Common myeloid progenitor, CD34-positive (primary cell): Measurements from ENCODE around the gene SAP130.

Experiments used
- CTCF ChIA-PET: fragments of 350-600 bp; sonication (Branson Sonifier 250); formaldehyde crosslinking; loops from one replicate; lab custom pipeline; 2021; ENCODE audit warnings: antibody characterized with exemption; lab: Charles Lee
- POLR2A ChIA-PET: fragments of 350-600 bp; sonication (Branson Sonifier 250); formaldehyde crosslinking; loops from one replicate; lab custom pipeline; 2021; ENCODE audit warnings: antibody characterized with exemption; lab: Charles Lee
- DNase-seq, 3 donors: peaks; one replicate each; pipeline versions ENCODE4 v3.0.0 to v3.0.0-alpha.2; 2013
- H3K27ac ChIP-seq, 2 experiments: 1 replicate in 1 of 2; 2 replicates in 1 of 2; pipeline ENCODE4 v1.7.0; 2013; ENCODE audit warnings: inconsistent platforms in 2 of 2, low read length in 2 of 2, mild to moderate bottlenecking in 2 of 2, low read depth in 1 of 2, moderate library complexity in 1 of 2; ENCODE audit not compliant: severe bottlenecking in 2 of 2, insufficient read depth in 1 of 2, poor library complexity in 1 of 2
- H3K27me3 ChIP-seq, 5 experiments: replicated peaks in 2 of 5; 1 replicate in 3 of 5; 2 replicates in 2 of 5; pipeline versions ENCODE4 v1.6.1 to v1.7.0; 2013; ENCODE audit warnings: low read length in 4 of 5, mild to moderate bottlenecking in 2 of 5, moderate library complexity in 2 of 5, inconsistent platforms in 1 of 5; ENCODE audit not compliant: insufficient read depth in 5 of 5, control insufficient read depth in 4 of 5
- H3K36me3 ChIP-seq, 4 experiments: 1 replicate in 2 of 4; 2 replicates in 2 of 4; pipeline versions ENCODE4 v1.6.1 to v1.7.0; 2013; ENCODE audit warnings: low read length in 3 of 4, control low read depth in 1 of 4, mild to moderate bottlenecking in 1 of 4; ENCODE audit not compliant: control insufficient read depth in 4 of 4, insufficient read depth in 4 of 4
- H3K4me1 ChIP-seq, 4 experiments: 1 replicate in 3 of 4; 2 replicates in 1 of 4; pipeline versions ENCODE4 v1.6.1 to v1.7.1; 2013; ENCODE audit warnings: low read length in 3 of 4, mild to moderate bottlenecking in 3 of 4, control low read depth in 1 of 4, inconsistent platforms in 1 of 4, moderate library complexity in 1 of 4; ENCODE audit not compliant: control insufficient read depth in 4 of 4, insufficient read depth in 4 of 4; ENCODE audit errors: control extremely low read depth in 1 of 4
- H3K4me3 ChIP-seq, 7 experiments: 1 replicate in 4 of 7; 2 replicates in 3 of 7; pipeline versions ENCODE4 v1.5.1 to v1.7.0; 2013; ENCODE audit warnings: mild to moderate bottlenecking in 7 of 7, low read length in 6 of 7, moderate library complexity in 6 of 7, inconsistent platforms in 2 of 7, low read depth in 2 of 7, control low read depth in 1 of 7; ENCODE audit not compliant: insufficient read depth in 4 of 7, control insufficient read depth in 1 of 7; ENCODE audit errors: extremely low read depth in 1 of 7
- H3K9me3 ChIP-seq, 5 experiments: 1 replicate in 4 of 5; 2 replicates in 1 of 5; pipeline versions ENCODE4 v1.6.1 to v1.7.1; 2013; ENCODE audit warnings: low read length in 4 of 5, mild to moderate bottlenecking in 2 of 5, inconsistent platforms in 1 of 5, low read depth in 1 of 5, moderate library complexity in 1 of 5; ENCODE audit not compliant: control insufficient read depth in 4 of 5, insufficient read depth in 2 of 5; ENCODE audit errors: control extremely low read depth in 1 of 5
- WGBS: methylation state at CpG from one replicate; pipeline ENCODE4 v1.1.5; 2013; ENCODE audit not compliant: insufficient coverage; 5-methylcytosine and 5-hydroxymethylcytosine counted together

The SAP130 gene

GRCh38 chr2:128058114-128058513, 30.3 kb upstream of the SAP130 start:
- peaks cover 0 to 4% (median 0%) of the 10 kb centered on the region in 5 experiments for H3K9me3 ChIP-seq
- peaks cover 0 to 1% (median 0%) of the 10 kb centered on the region in 5 experiments for H3K27me3 ChIP-seq
- no peak for DNase-seq
- H3K36me3 ChIP-seq: no peaks in the 10 kb centered on the region
- no peak overlapping the region for H3K4me3 ChIP-seq
- H3K4me1 ChIP-seq: no peaks in the 10 kb centered on the region
- ChIA-PET POLR2A (no interaction called here), CTCF (interaction anchor here (1.0 kb wide), 1 partner anchor 8 kb away, joined by 3 read pairs; no protein-coding TSS in a partner anchor)
- WGBS: 100% methylated on average over 1 of the region's 2 CpGs
- no peak overlapping the region for H3K27ac ChIP-seq

DNA sequence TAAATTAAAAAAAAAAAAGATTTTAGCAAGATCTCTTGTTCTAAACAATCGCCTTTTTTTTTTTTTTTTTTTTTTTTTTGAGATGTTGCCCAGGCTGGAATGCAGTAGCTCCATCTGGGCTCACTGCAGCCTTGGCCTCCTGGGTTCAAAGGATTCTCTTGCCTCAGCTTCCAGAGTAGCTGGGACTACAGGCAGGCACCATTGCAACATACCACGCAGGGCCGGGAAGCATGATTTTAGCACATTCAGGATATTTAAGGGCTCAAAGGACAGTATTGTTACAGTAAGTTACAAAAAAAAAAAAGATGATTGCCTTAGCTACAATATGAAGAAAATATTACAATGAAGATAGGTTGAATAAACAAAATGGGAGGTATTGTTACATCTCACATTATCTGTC, 29.5 kb upstream of the SAP130 start:
- 80% methylated on average over 1 of the region's 3 CpGs for WGBS
- CTCF ChIA-PET: interaction anchor here (0.6 to 1.0 kb wide), 2 partner anchors 8 to 158 kb away, joined by 3 read pairs; no protein-coding TSS in a partner anchor

GRCh38 chr2:128054104-128054885, 26.4 kb upstream of the SAP130 start:
- Histone ChIP-seq H3K36me3 (no peaks in the 10 kb centered on the region), H3K27me3 (peaks cover 0 to 1% (median 0%) of the 10 kb centered on the region in 5 experiments), H3K9me3 (peaks cover 0 to 7% (median 2%) of the 10 kb centered on the region in 5 experiments), H3K4me3 (no peak overlapping the region), H3K27ac (no peak overlapping the region), H3K4me1 (no peaks in the 10 kb centered on the region)
- no peak for DNase-seq
- POLR2A ChIA-PET: interaction anchor here (0.5 kb wide), 1 partner anchor 509 kb away, joined by 3 read pairs; no protein-coding TSS in a partner anchor
- CTCF ChIA-PET: interaction anchor here (1.3 to 1.5 kb wide), 4 partner anchors 9 to 36 kb away, joined by 3 to 6 read pairs (median 4); partner anchors contain the start of gene UGGT1
- WGBS: 99% methylated on average over 9 of the region's 11 CpGs

More for the DNA sequence above, 29.5 kb upstream of the SAP130 start:
- H3K36me3 ChIP-seq: no peaks in the 10 kb centered on the region
- H3K27ac ChIP-seq: no peak overlapping the region
- no peak for DNase-seq
- no peaks in the 10 kb centered on the region for H3K4me1 ChIP-seq
- peaks cover 0 to 4% (median 0%) of the 10 kb centered on the region in 5 experiments for H3K9me3 ChIP-seq
- H3K27me3 ChIP-seq: peaks cover 0 to 1% (median 0%) of the 10 kb centered on the region in 5 experiments
- POLR2A ChIA-PET: no interaction called here
- no peak overlapping the region for H3K4me3 ChIP-seq

DNA sequence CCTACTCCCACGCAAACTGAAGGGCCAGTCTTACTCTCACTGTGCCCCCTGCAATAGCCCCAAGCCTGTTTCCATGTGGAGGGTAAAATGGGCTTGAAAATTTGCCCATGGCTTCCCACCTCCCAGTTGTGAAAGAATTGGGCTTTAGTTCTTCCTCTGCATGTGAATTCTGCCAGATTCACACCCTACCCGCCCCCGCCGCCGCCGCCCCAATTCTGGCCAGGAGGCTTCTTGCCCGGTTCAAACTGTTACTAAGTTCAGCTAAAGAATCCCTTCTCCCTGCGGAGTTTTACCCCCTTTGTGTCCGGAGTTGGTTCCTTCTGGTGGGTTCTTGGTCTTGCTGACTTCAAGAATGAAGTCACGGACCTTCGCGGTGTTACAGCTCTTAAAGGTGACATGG, 25.5 kb upstream of the SAP130 start:
- Histone ChIP-seq H3K36me3 (no peaks in the 10 kb centered on the region), H3K4me3 (no peak overlapping the region), H3K9me3 (peaks cover 0 to 7% (median 2%) of the 10 kb centered on the region in 5 experiments), H3K27me3 (peaks cover 0 to 1% (median 0%) of the 10 kb centered on the region in 5 experiments), H3K4me1 (no peaks in the 10 kb centered on the region), H3K27ac (no peak overlapping the region)
- DNase-seq: no peak
- WGBS: 95% methylated on average over 10 of the region's 12 CpGs
- ChIA-PET CTCF (interaction anchor here (1.1 to 1.5 kb wide), 3 partner anchors 11 to 23 kb away, joined by 3 to 5 read pairs (median 3); no protein-coding TSS in a partner anchor), POLR2A (no interaction called here)

- DNase-seq: no peak
- H3K4me1 ChIP-seq: no peaks in the 10 kb centered on the region
- no peak overlapping the region for H3K4me3 ChIP-seq
- POLR2A ChIA-PET: no interaction called here
- H3K36me3 ChIP-seq: no peaks in the 10 kb centered on the region
- 88% methylated on average over 2 of the region's 3 CpGs for WGBS
- no peak overlapping the region for H3K27ac ChIP-seq
- CTCF ChIA-PET: interaction anchor here (2.5 kb wide), 1 partner anchor 11 kb away, joined by 5 read pairs; no protein-coding TSS in a partner anchor
- peaks cover 1 to 32% (median 18%) of the 10 kb centered on the region in 5 experiments for H3K9me3 ChIP-seq
- H3K27me3 ChIP-seq: no peaks in the 10 kb centered on the region
Observed at GRCh38 chr2:128043041-128043440, 15.2 kb upstream of the SAP130 start.

DNA sequence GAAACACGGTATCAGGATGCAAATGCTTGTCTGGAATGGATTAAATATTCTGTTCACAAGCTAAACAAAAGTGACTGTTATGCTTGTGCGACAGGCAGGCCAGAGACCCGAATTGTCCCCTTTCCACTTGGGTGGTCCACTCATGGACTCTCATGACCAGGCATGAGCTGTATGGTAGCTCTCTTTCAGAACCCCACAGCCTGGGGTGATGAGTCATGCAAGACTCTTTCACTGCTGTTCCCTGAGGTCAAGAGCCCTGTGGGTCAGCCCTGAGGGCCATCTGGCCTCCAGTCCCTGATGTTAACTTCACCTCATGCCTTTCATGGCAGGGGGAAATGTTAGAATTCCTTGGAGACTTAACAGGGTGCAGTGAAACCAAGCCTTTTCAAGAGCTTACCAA, 13.7 kb upstream of the SAP130 start:
- no peaks in the 10 kb centered on the region for H3K4me1 ChIP-seq
- DNase-seq: no peak
- H3K36me3 ChIP-seq: no peaks in the 10 kb centered on the region
- no peak overlapping the region for H3K4me3 ChIP-seq
- H3K27me3 ChIP-seq: no peaks in the 10 kb centered on the region
- H3K9me3 ChIP-seq: peaks cover 1 to 47% (median 30%) of the 10 kb centered on the region in 5 experiments
- no peak overlapping the region for H3K27ac ChIP-seq
- 90% methylated on average over 3 of the region's 3 CpGs for WGBS
- ChIA-PET POLR2A (no interaction called here), CTCF (interaction anchor here (2.5 kb wide), 1 partner anchor 12 kb away, joined by 5 read pairs; no protein-coding TSS in a partner anchor)
